Cardiac muscle cell (in vitro differentiated cells and primary cell): Measurements from ENCODE around the gene TEAD2. TPM values are rescaled to one million over a fixed set of nuclear protein-coding genes. Genes with fewer than 3 reads are reported as not detected.
A peak's percentile ranks its signal among the peaks of the same experiment; 100 is the strongest.

Experiments
- DNase-seq, 2 donors: peaks; one replicate each; pipeline versions ENCODE4 v3.0.0 to v3.0.0-alpha.2; 2010 to 2017; ENCODE audit warnings: low read depth in 1 of 2, low spot score in 1 of 2
- H3K27ac ChIP-seq: fragments of 200-600 bp; sonication (generic); 2 replicates; pipeline ENCODE4 v1.5.1; 2016
- H3K27me3 ChIP-seq: fragments of 200-600 bp; sonication (generic); 2 replicates; pipeline ENCODE4 v1.6.0; 2016; ENCODE audit warnings: control low read depth
- H3K36me3 ChIP-seq: fragments of 200-600 bp; sonication (generic); 2 replicates; pipeline ENCODE4 v1.5.1; 2016; ENCODE audit warnings: control low read depth
- H3K4me1 ChIP-seq: fragments of 200-600 bp; sonication (generic); 2 replicates; pipeline ENCODE4 v1.8.1; 2017; ENCODE audit warnings: low read depth, mild to moderate bottlenecking, mixed run types
- H3K4me3 ChIP-seq: fragments of 200-600 bp; sonication (generic); 2 replicates; pipeline ENCODE4 v1.5.1; 2016; ENCODE audit warnings: mild to moderate bottlenecking
- H3K9me3 ChIP-seq: fragments of 200-600 bp; sonication (generic); 2 replicates; pipeline ENCODE4 v1.5.1; 2017; ENCODE audit warnings: low read depth, mild to moderate bottlenecking, control low read depth
- polyA plus RNA-seq: library from polyadenylated mRNA; unstranded; fragments of >200 nt; fragmentation: Nextera tagmentation; extraction: Ambion mirVana; gene quantifications from 2 replicates; pipeline ENCODE4 v1.2.1, GENCODE V29; 2016
- total RNA-seq: library from RNA; depleted of rRNA; stranded (reverse); fragments of >200 nt; gene quantifications from 2 replicates; pipeline ENCODE4 v1.2.3, GENCODE V29; 2016
- TF ChIP-seq, protein P1 (sequence below): IDR thresholded peaks from 2 replicates; pipeline ENCODE4 v1.5.1; 2012; ENCODE audit warnings: low read depth, mild to moderate bottlenecking, low read length

The TEAD2 gene
- total and polyA plus RNA-seq, 2 experiments from 2014 or later: 84.3 to 111 TPM

DNA sequence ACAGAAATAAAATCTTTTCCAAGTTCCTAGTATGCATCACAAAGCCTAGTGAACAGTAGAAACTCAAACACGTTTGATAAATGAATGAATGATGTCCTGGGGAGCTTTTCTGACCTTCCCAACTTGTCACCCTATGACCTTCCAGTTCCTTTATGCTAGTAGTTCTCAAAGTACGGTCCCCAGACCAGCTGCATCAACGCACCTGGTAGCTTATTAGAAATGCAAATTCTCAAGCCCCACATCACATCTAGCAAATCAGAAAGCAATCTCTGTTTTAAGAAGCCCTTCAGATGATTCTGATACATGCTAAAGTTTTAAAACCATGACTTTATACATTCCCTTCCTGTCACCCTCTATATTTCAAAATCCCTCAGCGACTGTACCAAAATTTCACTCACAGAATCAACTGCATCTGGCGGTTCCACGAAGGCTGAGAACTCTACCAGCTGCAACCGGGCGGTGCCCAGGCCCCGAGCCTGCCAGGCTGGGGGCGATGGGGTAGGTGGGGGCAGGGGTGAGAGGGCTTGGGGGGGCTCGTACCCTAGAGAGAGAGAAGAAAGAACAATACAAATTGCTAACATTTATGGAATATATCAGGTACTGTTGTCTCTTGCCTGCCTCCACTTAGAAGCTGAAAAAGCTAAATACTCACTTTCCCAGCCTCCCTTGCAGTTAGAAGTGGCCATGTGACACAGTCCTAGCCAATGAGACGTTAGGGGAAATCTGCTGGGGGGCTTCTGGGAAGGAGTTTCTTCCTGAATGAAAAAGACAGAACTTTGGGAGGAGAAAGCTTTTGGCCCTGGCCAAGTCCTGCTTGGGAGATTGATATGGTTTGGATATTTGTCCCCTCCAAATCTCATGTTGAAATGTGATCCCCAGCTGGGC lies 13.7 kb downstream of the TEAD2 start:
- Histone ChIP-seq H3K4me1 (no peaks in the 10 kb centered on the region), H3K9me3 (no peaks in the 10 kb centered on the region), H3K27ac (no peak overlapping the region), H3K4me3 (no peak overlapping the region), H3K36me3 (peaks cover 77% of the 10 kb centered on the region), H3K27me3 (no peaks in the 10 kb centered on the region)
- TF ChIP-seq, protein P1, sequence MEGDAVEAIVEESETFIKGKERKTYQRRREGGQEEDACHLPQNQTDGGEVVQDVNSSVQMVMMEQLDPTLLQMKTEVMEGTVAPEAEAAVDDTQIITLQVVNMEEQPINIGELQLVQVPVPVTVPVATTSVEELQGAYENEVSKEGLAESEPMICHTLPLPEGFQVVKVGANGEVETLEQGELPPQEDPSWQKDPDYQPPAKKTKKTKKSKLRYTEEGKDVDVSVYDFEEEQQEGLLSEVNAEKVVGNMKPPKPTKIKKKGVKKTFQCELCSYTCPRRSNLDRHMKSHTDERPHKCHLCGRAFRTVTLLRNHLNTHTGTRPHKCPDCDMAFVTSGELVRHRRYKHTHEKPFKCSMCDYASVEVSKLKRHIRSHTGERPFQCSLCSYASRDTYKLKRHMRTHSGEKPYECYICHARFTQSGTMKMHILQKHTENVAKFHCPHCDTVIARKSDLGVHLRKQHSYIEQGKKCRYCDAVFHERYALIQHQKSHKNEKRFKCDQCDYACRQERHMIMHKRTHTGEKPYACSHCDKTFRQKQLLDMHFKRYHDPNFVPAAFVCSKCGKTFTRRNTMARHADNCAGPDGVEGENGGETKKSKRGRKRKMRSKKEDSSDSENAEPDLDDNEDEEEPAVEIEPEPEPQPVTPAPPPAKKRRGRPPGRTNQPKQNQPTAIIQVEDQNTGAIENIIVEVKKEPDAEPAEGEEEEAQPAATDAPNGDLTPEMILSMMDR: no peak
- no peak for DNase-seq

DNA sequence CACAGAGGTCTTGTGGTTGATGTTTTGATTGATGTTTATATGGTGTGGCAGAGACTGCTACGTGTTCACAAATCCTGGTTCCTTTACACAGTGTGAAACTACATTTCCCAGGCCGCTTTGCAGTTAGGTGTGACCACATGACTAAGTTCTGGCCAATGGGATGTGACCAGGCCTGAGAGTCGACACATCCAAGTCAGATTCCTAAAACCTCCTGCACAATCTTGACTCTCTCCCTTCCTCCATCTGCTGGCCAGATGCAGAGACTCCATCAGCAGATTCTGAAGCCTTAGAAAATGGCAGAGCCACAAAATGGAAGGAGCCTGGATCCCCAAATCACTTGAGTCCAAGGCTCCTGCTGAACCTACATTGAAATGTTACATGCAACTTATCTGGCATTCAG lies 14.4 kb downstream of the TEAD2 start:
- Histone ChIP-seq H3K4me3 (no peak overlapping the region), H3K27ac (no peak overlapping the region), H3K36me3 (peaks cover 78% of the 10 kb centered on the region), H3K9me3 (no peaks in the 10 kb centered on the region), H3K27me3 (no peaks in the 10 kb centered on the region), H3K4me1 (no peaks in the 10 kb centered on the region)
- peak; percentile 55 to 67 for DNase-seq
- TF ChIP-seq, protein P1: peak; percentile 28

- H3K36me3 ChIP-seq: peaks cover 83% of the 10 kb centered on the region
- DNase-seq: no peak
- no peak overlapping the region for H3K27ac ChIP-seq
- TF ChIP-seq, protein P1: no peak
- no peaks in the 10 kb centered on the region for H3K9me3 ChIP-seq
- H3K4me1 ChIP-seq: no peaks in the 10 kb centered on the region
- no peaks in the 10 kb centered on the region for H3K27me3 ChIP-seq
- H3K4me3 ChIP-seq: no peak overlapping the region
Measured at GRCh38 chr19:49347191-49347590, 15.0 kb downstream of the TEAD2 start.

DNA sequence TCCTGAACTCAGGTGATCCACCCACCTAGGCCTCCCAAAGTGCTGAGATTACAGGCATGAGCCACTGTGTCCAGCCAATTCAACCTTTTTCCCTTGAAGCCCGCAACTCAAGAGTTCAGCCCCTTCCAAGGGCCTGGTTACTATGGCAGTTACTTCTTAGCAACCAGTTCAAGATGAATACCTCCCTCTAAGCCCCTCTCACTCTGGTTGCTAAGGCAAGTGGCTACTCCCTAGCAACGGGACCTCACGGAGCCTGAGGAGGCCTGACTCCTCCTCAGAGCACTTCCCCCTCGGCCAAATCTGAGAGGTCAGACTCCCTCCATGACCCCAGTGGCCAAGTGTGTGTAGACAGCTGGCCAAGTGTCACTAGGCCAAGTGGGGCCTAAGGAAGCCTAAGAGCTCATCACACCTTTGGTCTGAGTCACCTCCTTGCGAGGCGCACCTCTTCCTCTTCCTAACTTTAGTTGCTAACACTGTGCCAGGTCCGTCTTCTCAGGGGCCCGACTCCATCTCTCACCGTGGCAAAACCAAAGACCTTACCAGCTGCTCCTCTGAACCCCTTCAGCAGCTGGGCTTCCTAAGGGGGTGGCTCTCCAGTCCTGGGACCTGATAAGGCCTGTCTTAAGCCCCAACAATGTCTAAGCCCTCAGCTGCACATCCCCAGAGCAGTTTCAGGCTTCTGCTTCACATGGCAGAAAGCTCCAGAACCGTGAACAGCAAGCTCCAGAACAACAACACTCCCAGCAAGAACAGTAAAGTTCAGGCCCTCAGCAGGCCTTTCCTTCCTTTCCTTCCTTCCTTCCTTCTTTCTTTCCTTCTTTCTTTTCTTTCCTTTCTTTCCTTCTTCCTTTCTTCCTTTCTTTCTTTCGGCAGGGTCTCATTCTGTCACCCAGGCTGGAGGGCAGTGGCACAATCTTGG lies 17.5 kb downstream of the TEAD2 start:
- H3K27me3 ChIP-seq: no peaks in the 10 kb centered on the region
- peaks cover 78% of the 10 kb centered on the region for H3K36me3 ChIP-seq
- TF ChIP-seq, protein P1: no peak
- no peaks in the 10 kb centered on the region for H3K9me3 ChIP-seq
- DNase-seq: no peak
- H3K27ac ChIP-seq: no peak overlapping the region
- no peaks in the 10 kb centered on the region for H3K4me1 ChIP-seq
- no peak overlapping the region for H3K4me3 ChIP-seq

DNA sequence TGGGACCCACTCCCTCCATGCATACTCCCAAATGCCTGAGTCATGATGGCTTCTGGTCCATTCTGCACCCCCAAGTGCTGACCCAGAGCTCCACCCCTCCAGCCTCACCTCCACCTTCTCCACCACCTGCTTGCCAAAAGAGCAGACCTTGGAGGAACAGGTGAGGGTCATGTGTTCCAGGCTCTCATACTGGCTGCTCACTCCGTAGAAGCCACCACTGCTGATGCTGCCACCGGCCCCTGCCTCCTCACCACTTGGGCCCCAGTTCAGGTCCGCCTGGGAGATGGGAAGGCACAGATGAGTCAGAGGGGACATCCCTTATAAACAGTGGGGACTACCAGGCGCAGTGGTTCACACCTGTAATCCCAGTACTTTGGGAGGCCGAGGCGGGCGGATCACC lies 19.1 kb downstream of the TEAD2 start:
- TF ChIP-seq, protein P1: no peak
- H3K4me3 ChIP-seq: no peak overlapping the region
- no peak for DNase-seq
- peaks cover 66% of the 10 kb centered on the region for H3K36me3 ChIP-seq
- H3K27me3 ChIP-seq: no peaks in the 10 kb centered on the region
- H3K4me1 ChIP-seq: no peaks in the 10 kb centered on the region
- H3K27ac ChIP-seq: no peak overlapping the region
- no peaks in the 10 kb centered on the region for H3K9me3 ChIP-seq
